ENCODE measurements around the gene STAC2.

Gene STAC2

DNA sequence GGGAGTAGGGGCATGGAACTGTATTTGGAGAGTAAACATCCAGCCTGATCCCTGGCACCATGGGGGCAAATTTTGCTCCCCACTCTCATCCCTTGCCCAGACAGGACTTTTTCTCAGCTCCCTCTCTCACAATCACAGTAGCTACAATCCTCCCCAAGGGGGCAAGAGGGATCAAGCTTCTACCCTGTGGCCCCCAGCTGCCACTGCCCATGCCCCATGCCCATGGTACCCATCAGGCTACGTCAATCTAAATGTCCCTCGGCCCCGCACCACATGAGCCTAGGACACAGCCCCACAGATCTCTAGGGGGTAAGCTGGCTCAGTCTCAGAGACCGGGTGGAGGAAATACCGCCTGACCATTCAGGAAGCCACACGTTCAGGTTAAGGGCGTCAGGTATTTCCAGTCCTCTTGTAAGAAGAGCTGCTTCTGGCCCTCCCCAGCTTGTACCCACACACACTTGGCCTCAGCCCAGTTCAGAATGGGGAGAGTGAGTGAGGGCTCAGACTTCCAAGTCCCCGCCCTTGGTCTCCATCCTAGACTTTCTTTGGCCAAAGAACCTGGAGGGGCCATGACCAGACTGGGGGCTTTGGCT, 30.1 kb downstream of the STAC2 start:
- H3K4me3 ChIP-seq (replicated peaks; ENCODE audit: low read depth, low read length), result peak overlapping the region; percentile 77
- DNase-seq (ENCODE audit: low read depth), result no peak
- TF ChIP-seq, protein P1, sequence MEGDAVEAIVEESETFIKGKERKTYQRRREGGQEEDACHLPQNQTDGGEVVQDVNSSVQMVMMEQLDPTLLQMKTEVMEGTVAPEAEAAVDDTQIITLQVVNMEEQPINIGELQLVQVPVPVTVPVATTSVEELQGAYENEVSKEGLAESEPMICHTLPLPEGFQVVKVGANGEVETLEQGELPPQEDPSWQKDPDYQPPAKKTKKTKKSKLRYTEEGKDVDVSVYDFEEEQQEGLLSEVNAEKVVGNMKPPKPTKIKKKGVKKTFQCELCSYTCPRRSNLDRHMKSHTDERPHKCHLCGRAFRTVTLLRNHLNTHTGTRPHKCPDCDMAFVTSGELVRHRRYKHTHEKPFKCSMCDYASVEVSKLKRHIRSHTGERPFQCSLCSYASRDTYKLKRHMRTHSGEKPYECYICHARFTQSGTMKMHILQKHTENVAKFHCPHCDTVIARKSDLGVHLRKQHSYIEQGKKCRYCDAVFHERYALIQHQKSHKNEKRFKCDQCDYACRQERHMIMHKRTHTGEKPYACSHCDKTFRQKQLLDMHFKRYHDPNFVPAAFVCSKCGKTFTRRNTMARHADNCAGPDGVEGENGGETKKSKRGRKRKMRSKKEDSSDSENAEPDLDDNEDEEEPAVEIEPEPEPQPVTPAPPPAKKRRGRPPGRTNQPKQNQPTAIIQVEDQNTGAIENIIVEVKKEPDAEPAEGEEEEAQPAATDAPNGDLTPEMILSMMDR (IDR thresholded peaks at IDR 0.05; ENCODE audit: low read length, missing control alignments), result no peak

DNA sequence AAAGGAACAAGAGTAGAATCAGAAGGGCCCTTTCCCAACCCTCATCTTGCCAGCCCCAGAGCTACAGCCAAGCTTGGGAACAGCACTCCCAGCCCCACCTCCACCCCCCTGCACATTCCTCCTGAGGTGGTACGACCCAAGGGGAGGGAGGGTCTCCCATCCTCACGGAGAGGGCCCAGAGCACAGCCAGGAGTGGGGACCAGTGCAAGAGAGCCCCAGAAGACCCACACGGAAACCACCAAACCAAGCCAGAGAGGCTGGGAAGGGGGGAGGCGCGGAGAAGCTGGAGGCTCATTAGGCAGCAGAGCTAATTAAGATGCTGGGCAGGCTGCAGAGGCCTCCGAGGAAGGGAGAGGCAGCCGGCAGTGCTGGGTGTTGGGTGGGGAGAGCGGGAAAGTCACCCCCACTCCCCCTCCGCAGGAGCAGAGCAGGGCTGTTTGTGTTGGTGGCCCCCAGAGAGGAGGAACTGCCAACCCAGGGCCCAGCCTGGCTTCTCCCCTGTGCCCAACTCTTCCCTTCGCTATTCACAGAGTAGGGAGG, 30.7 kb downstream of the STAC2 start:
- no peak overlapping the region for H3K4me3 ChIP-seq (replicated peaks; ENCODE audit: low read depth, low read length)
- TF ChIP-seq, protein P1 (IDR thresholded peaks at IDR 0.05; ENCODE audit: low read length, missing control alignments), result no peak
- no peak for DNase-seq (ENCODE audit: low read depth)

DNA sequence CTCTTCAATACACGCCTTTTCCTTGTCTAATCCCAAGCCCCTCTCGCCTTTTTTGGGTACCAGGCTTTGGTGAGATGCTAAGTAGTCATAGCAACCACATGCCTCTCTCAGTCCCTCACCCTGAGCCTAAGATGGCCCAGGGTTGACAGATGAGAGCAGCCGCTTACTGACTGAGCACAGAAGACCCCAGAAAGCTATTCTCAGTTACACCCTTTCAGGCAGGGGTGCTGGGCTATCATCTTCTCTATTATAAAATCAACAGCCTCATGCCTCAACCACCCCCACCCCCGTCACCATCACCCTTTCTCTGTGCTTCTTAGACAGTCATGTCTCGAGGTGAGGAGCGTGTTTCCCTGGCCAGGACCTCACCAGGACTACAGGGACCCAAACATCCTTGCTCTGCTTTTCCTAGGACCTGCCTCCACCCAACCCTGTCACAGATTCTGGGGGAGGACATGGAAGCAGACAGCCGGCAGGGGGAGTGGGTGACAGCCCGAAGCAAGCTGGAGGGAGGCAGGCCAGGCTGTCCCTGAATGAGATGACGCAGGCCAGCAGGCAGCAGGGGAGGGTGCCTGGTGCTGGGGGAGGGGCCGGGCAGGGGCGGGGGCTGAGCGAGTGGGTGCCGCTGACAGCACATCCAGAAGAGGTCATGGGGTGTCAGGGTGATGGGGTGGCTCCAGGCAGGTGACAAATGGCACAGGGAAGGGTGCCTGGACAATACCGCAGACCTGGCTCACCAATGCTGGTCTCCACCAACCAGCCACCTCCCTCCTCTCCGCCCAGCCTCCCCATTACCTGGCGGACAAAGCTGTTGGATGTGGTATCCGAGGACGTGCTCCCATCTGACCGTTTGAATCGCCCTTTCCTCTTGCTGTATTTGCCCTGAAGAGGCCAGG, 31.4 kb downstream of the STAC2 start:
- DNase-seq (ENCODE audit: low read depth), result peak; percentile 70
- TF ChIP-seq, protein P1 (IDR thresholded peaks at IDR 0.05; ENCODE audit: low read length, missing control alignments), result peak; percentile 60
- no peak overlapping the region for H3K4me3 ChIP-seq (replicated peaks; ENCODE audit: low read depth, low read length)

DNA sequence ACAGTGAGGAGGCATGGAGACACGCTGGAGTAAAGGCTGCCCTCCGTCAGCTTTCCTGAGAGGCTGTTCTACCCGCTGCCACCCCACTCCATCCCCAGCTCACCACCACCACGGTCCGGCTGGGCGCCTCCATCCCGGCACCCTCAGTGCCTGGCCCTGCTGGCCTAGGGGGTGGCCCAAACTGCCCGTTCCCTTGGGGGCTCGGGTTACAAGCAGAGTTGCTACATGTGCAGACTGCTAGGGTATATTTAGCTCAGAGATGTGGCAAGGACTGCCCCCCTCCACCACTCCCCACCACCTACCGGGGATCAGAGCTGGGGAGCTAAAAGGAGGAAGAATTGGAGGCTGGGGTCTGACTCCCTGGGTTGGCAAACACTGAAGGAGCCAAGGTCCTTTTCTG, 32.4 kb downstream of the STAC2 start:
- DNase-seq (ENCODE audit: low read depth), result no peak
- no peak overlapping the region for H3K4me3 ChIP-seq (replicated peaks; ENCODE audit: low read depth, low read length)
- TF ChIP-seq, protein P1 (IDR thresholded peaks at IDR 0.05; ENCODE audit: low read length, missing control alignments), result no peak

DNA sequence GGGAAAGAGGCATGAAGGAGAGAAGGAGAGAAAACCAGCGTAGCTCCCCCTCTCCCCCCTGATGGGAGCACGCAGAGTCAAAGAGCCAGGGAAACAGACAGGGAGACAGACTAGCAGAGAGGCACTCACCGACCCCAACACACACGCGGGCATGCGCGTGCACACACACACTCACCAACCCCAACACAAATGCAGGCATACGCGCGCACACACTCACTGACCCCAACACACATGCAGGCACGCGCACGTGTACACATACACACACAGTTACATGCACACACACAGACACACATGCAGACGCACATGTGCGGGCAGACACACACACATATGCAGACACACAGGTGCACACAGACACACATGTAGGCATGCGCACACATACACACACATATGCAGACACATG, 32.8 kb downstream of the STAC2 start:
- DNase-seq (ENCODE audit: low read depth), result no peak
- H3K4me3 ChIP-seq (replicated peaks; ENCODE audit: low read depth, low read length), result no peak overlapping the region
- TF ChIP-seq, protein P1 (IDR thresholded peaks at IDR 0.05; ENCODE audit: low read length, missing control alignments), result no peak

DNA sequence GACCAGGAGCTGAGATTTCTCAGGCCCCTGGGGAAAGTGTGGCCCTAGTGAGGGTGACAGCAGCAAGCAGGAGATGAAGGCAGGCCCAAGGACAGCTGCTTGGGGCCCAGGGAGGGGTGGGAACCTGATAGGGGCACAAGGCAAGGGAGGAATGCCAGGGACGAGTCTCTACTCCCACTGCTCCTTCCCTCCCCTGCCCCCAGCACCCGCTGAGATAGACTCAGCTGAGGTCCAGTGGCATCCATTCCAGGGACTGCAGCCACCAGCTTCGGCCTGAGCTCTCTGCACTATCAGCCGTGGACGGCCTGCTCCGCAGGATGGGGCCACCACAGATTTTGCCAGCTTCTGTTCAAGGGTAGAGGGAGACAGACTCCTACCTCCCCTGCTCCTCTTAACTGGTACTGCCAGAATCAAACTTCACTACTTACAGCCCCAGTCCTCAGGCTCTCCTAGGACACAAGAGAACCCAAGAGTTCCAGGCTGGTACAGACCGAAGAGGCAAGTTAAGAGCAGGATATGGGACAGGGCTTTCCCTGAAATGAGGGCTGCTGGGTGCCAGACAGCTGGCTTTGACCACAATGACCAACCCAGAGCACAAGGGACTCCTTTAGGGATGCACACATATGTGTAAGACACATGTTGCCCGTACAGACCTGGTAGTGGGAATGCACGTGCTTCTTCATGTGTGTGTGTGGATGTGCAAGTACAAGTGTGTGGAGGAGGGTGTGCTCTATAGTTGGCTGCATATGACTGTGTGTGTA, 33.8 kb downstream of the STAC2 start:
- no peak overlapping the region for H3K4me3 ChIP-seq (replicated peaks; ENCODE audit: low read depth, low read length)
- no peak for DNase-seq (ENCODE audit: low read depth)
- TF ChIP-seq, protein P1 (IDR thresholded peaks at IDR 0.05; ENCODE audit: low read length, missing control alignments), result no peak

All from fibroblast of pulmonary artery (primary cell).